Adrenal gland (tissue), 12 donors: ENCODE results near the gene MSLN. TPM values are rescaled to one million over a fixed set of nuclear protein-coding genes. Genes with fewer than 3 reads are reported as not detected.
"Not testable (repeated sequence)": the region's sequence is repeated elsewhere in the genome, so short reads cannot be mapped to it uniquely, and the experiment has no call there.

ENCODE experiments used
- DNase-seq, 7 donors: peaks; one replicate each; pipeline ENCODE4 v3.0.0-alpha.2; 2019 to 2020
- H3K27ac ChIP-seq, 5 donors: fragments of 200-600 bp; sonication (generic) in 4 of 5; 1 replicate in 3 of 5; 2 replicates in 2 of 5; pipeline versions ENCODE4 v1.5.1 to v1.8.0; 2016 to 2020; ENCODE audit warnings: mild to moderate bottlenecking in 1 of 5
- H3K27me3 ChIP-seq: fragments of 200-600 bp; 2 replicates; pipeline ENCODE4 v1.8.0; 2021
- H3K36me3 ChIP-seq, 2 donors: fragments of 200-600 bp; replicated peaks in 1 of 2; 1 replicate in 1 of 2; 2 replicates in 1 of 2; pipeline versions ENCODE4 v1.5.1 to v1.8.0; 2018 to 2022
- H3K4me1 ChIP-seq, 2 donors: fragments of 200-600 bp; replicated peaks in 1 of 2; 1 replicate in 1 of 2; 2 replicates in 1 of 2; pipeline versions ENCODE4 v1.5.1 to v1.8.0; 2018 to 2021
- H3K4me3 ChIP-seq, 4 donors: fragments of 200-600 bp; sonication (generic) in 3 of 4; one replicate each; pipeline ENCODE4 v1.5.1; 2016 to 2018
- H3K9me3 ChIP-seq, 3 donors: fragments of 200-600 bp; sonication (generic) in 1 of 3; replicated peaks in 1 of 3; 1 replicate in 2 of 3; 2 replicates in 1 of 3; pipeline versions ENCODE4 v1.5.1 to v1.8.0; 2016 to 2021
- POLR2A ChIP-seq, 2 donors: fragments of 450-650 bp; IDR thresholded peaks; one replicate each; pipeline ENCODE4 v1.6.1; 2017; ENCODE audit warnings: antibody characterized with exemption in 2 of 2, mild to moderate bottlenecking in 2 of 2, moderate library complexity in 1 of 2
- WGBS, 4 donors: extraction: QIAGEN DNeasy Blood & Tissue Kit in 2 of 4; methylation state at CpG; one replicate each; pipeline versions ENCODE4 v1.1.5 to v1.1.7; 2013 to 2017; 5-methylcytosine and 5-hydroxymethylcytosine counted together
- intact Hi-C, 2 donors: fragments of 100-400 bp; cut with DNase I; formaldehyde crosslinking; loops; one replicate each; pipeline versions ENCODE4 v1.14.1 to v1.15.0; 2022 to 2023
- polyA plus RNA-seq, 3 donors: library from polyadenylated mRNA; stranded (reverse); fragments of 200-250 nt in 2 of 3; fragments of 350-450 nt in 1 of 3; fragmentation: Illumina TruSeq in 1 of 3; extraction: RNeasy Lipid Tissue Mini Kit (QIAGEN cat#74804) in 1 of 3; gene quantifications; one replicate each; pipeline ENCODE4 v1.2.3, GENCODE V29; 2013 to 2014
- total RNA-seq, 9 donors: library from RNA; depleted of rRNA in 4 of 9; stranded (reverse); fragments of >200 nt in 4 of 9; fragments of 120-200 nt in 1 of 9; fragmentation: NEBNext Ultra II Directional in 1 of 9; extraction: Animal tissue kit (Norgen Biotek cat#: 25700) in 1 of 9; gene quantifications; one replicate each; pipeline versions ENCODE4 v1.1.0 to v1.2.4, GENCODE V29; 2013 to 2023
- TF ChIP-seq, protein P1 (sequence below), 6 experiments: fragments of 450-650 bp in 4 of 6; fragments of 200-600 bp in 2 of 6; sonication (generic) in 1 of 6; IDR thresholded peaks; 1 replicate in 5 of 6; 2 replicates in 1 of 6; pipeline versions ENCODE4 v1.5.1 to v1.8.0; 2016 to 2021; ENCODE audit warnings: antibody characterized with exemption in 6 of 6, mild to moderate bottlenecking in 2 of 6, moderate library complexity in 1 of 6
- donor health status: healthy with polysubstance abuse.
- donor health status: Bipolar disorder and iron deficiency.
- donor health status: DM: yes; HTN: yes; CAD: no.
- donor health status: DM: no; HTN: no; CAD: no.
- donor health status: DM: no; HTN: no; CAD: no.
- donor health status: DM: yes; HTN: yes; CAD: no.

Gene MSLN
- total and polyA plus RNA-seq, 12 donors: 0.13 to 0.46 (median 0.30) TPM; not detected in 8

DNA sequence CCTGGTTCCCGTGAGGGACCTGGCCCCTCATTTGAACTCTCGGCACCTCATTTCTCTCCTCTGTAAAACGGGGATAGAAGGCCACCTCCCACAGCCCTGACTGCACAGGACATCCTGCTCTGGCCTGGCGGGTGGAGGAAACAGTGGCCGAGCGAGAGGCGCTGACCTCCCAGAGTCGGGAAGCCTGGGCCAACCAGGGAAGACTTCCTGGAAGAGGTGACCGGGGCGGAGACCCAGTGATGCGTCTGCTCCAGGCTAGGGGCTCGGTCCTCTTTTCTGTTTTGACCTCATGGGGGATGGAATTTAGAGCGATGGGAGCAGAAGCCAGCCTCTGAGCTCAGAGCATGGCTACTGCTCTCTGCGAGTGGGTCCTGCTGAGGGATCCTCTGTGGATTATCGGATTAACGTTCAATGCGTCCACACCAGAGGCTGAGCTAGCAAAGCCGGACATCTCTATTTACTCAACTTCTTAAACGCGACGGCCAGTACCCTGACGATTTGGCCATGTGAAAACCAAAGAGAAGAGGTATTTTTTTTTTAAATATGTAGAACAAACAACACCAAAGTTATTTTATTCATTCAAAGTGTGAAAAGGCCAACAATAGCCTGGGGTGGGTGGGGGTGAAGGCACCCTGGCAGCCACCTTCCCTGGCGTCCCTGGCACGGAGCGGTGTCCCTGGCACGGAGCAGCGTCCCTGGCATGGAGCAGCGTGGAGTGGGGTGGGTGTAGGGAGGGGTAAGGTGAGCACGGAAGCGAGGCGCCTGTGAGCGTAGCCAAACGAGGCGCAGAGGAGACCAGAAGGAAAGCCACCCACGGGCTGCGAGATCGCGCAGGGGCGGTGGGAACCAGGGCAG is 9.2 kb upstream of the MSLN start:
- H3K4me1 ChIP-seq: no peaks in the 10 kb centered on the region
- TF ChIP-seq, protein P1, sequence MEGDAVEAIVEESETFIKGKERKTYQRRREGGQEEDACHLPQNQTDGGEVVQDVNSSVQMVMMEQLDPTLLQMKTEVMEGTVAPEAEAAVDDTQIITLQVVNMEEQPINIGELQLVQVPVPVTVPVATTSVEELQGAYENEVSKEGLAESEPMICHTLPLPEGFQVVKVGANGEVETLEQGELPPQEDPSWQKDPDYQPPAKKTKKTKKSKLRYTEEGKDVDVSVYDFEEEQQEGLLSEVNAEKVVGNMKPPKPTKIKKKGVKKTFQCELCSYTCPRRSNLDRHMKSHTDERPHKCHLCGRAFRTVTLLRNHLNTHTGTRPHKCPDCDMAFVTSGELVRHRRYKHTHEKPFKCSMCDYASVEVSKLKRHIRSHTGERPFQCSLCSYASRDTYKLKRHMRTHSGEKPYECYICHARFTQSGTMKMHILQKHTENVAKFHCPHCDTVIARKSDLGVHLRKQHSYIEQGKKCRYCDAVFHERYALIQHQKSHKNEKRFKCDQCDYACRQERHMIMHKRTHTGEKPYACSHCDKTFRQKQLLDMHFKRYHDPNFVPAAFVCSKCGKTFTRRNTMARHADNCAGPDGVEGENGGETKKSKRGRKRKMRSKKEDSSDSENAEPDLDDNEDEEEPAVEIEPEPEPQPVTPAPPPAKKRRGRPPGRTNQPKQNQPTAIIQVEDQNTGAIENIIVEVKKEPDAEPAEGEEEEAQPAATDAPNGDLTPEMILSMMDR (IDR thresholded peaks at IDR 0.05): no peak
- no peak for TF ChIP-seq POLR2A (IDR thresholded peaks at IDR 0.05)
- H3K36me3 ChIP-seq: no peaks in the 10 kb centered on the region
- H3K9me3 ChIP-seq: no peaks in the 10 kb centered on the region
- no peak overlapping the region for H3K27ac ChIP-seq
- no peak for DNase-seq
- WGBS, 4 donors: 46 to 60% (median 57%) methylated on average over 37 to 39 of the region's 39 CpGs
- intact Hi-C loops: no loop called here
- no peak overlapping the region for H3K4me3 ChIP-seq
- no peaks in the 10 kb centered on the region for H3K27me3 ChIP-seq

GRCh38 chr16:752007-752312 is 8.6 kb upstream of the MSLN start:
- 32 to 43% (median 38%) methylated on average over 10 of the region's 10 CpGs for WGBS, 4 donors
- no peaks in the 10 kb centered on the region for H3K27me3 ChIP-seq
- TF ChIP-seq POLR2A (IDR thresholded peaks at IDR 0.05): no peak
- TF ChIP-seq, protein P1 (IDR thresholded peaks at IDR 0.05): no peak
- no peak for DNase-seq
- intact Hi-C loops: no loop called here
- no peaks in the 10 kb centered on the region for H3K4me1 ChIP-seq
- no peak overlapping the region for H3K4me3 ChIP-seq
- H3K9me3 ChIP-seq: no peaks in the 10 kb centered on the region
- H3K36me3 ChIP-seq: no peaks in the 10 kb centered on the region
- no peak overlapping the region for H3K27ac ChIP-seq

DNA sequence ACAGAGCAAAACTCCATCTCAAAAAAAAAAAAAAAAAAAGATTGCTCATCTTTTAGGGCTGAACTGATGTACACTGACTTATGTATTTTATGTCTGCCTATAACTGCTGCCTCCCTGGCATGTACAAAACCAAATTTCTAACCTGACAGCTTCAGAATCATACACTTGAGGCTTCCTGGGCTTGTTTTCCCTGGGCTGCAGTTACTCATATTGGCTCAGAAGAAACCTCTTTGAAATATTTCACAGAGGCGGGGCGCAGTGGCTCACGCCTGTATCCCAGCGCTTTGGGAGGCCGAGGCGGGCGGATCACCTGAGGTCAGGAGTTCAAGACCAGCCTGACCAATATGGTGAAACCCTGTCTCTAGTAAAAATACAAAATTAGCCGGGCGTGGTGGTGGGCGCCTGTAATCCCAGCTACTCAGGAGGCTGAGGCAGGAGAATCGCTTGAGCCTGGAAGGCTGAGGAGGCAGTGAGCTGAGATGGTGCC is 6.4 kb upstream of the MSLN start:
- 73 to 91% (median 79%) methylated on average over 11 of the region's 11 CpGs for WGBS, 4 donors
- H3K36me3 ChIP-seq, H3K27ac ChIP-seq, DNase-seq, H3K9me3 ChIP-seq, H3K4me3 ChIP-seq, intact Hi-C loops, H3K4me1 ChIP-seq, H3K27me3 ChIP-seq: not testable (repeated sequence)

- TF ChIP-seq, protein P1 (IDR thresholded peaks at IDR 0.05): no peak
- TF ChIP-seq POLR2A (IDR thresholded peaks at IDR 0.05): no peak
- DNase-seq: no peak
- H3K36me3 ChIP-seq: no peaks in the 10 kb centered on the region
- no peak overlapping the region for H3K4me3 ChIP-seq
- 51 to 58% (median 54%) methylated on average over 11 of the region's 11 CpGs for WGBS, 4 donors
- H3K4me1 ChIP-seq: no peaks in the 10 kb centered on the region
- no peak overlapping the region for H3K27ac ChIP-seq
- no peaks in the 10 kb centered on the region for H3K9me3 ChIP-seq
- no peaks in the 10 kb centered on the region for H3K27me3 ChIP-seq
- intact Hi-C loops: no loop called here
Measured at GRCh38 chr16:754656-755055, 5.9 kb upstream of the MSLN start.

DNA sequence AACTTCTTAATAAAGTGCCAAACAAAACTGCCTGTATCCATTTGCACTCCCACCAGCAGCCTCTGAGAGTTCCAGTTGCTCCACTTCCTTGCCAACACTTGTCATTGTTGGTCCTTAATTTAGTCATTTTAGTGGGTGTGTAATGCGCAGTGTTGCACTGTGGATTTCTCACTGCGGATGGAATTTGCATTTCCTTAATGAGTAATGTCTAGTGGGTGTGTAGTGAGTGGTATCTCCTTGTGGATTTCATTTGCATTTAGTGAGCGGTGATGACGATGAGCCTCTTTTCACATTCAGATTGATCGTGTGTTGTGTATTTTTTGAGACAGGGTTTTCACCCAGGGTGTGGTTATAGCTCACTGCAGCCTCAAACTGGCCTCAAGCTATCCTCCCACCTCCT is 4.1 kb upstream of the MSLN start:
- DNase-seq: no peak
- 87 to 90% (median 89%) methylated on average over 5 of the region's 5 CpGs for WGBS, 4 donors
- H3K4me3 ChIP-seq: no peak overlapping the region
- H3K9me3 ChIP-seq: no peaks in the 10 kb centered on the region
- no peaks in the 10 kb centered on the region for H3K27me3 ChIP-seq
- intact Hi-C loops: no loop called here
- no peak for TF ChIP-seq POLR2A (IDR thresholded peaks at IDR 0.05)
- TF ChIP-seq, protein P1 (IDR thresholded peaks at IDR 0.05): no peak
- no peak overlapping the region for H3K27ac ChIP-seq
- H3K36me3 ChIP-seq: no peaks in the 10 kb centered on the region
- no peaks in the 10 kb centered on the region for H3K4me1 ChIP-seq
